HFFc6 (cell line): ENCODE data around the gene PMPCA. TPM values are rescaled to one million over a fixed set of nuclear protein-coding genes. Genes with fewer than 3 reads are reported as not detected.

ENCODE experiments used
- DNase-seq: peaks from one replicate; pipeline ENCODE4 v3.0.0-alpha.2; 2018
- H3K27ac Mint-ChIP-seq: 2 replicates; pipeline ENCODE4 v1.8.0; 2020; ENCODE audit warnings: mild to moderate bottlenecking, mixed read lengths
- H3K27me3 Mint-ChIP-seq: 2 replicates; pipeline ENCODE4 v1.8.0; 2021; ENCODE audit warnings: mild to moderate bottlenecking, moderate library complexity, mixed read lengths; ENCODE audit not compliant: insufficient read depth
- H3K36me3 Mint-ChIP-seq: 2 replicates; pipeline ENCODE4 v1.8.0; 2021; ENCODE audit warnings: low read depth, mixed read lengths
- H3K4me1 Mint-ChIP-seq: 2 replicates; pipeline ENCODE4 v1.8.0; 2020; ENCODE audit warnings: low read depth, mixed read lengths
- H3K4me3 Mint-ChIP-seq: 2 replicates; pipeline ENCODE4 v1.8.0; 2020; ENCODE audit warnings: mild to moderate bottlenecking, moderate library complexity, mixed read lengths
- H3K9me3 Mint-ChIP-seq: 2 replicates; pipeline ENCODE4 v1.8.0; 2020; ENCODE audit warnings: mild to moderate bottlenecking, mixed read lengths
- CTCF ChIP-seq: fragments of 200-600 bp; sonication (generic); IDR thresholded peaks from 2 replicates; pipeline ENCODE4 v1.5.0; 2021; ENCODE audit warnings: antibody characterized with exemption, mild to moderate bottlenecking
- total RNA-seq, 6 experiments: library from RNA; stranded (reverse); fragmentation: NEBNext Ultra II Directional; extraction: Animal tissue kit (Norgen Biotek cat#: 25700); gene quantifications; 2 replicates in 1 of 6; 3 replicates in 5 of 6; pipeline ENCODE4 v1.2.3, GENCODE V29; 2021

The PMPCA gene
- total RNA-seq, 6 experiments from 2014 or later: 69.1 to 81.0 (median 75.9) TPM

DNA sequence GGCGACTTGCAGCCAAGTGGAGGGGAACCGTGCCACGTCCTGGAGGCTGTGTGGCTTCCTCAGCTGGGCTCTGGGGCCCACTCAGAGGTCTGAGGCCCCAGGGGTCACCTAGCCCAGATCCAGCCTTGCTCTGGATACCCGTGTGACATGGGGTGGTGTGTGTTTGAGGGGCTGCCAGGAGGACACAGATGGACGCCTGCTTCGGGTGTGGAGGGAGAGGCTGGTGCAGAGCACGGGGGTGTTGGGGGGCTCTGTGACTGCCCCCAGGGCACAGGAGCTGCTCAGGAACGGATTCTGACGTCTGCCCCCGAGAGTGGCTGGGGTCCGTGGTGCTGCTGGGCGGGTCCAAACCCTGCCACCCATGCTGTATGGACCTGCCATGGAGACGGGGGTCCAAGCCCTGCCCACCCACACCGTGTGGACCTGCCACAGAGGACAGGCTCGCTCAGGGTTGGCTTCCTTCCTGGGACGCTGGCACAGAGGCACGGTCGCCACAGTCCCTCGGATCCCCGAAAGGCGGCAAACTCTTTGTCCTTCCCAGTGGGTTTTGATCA lies 18.7 kb downstream of the PMPCA start:
- H3K4me3 Mint-ChIP-seq: no peak overlapping the region
- H3K27me3 Mint-ChIP-seq: peaks cover 8% of the 10 kb centered on the region
- H3K27ac Mint-ChIP-seq: no peak overlapping the region
- DNase-seq: no peak
- no peaks in the 10 kb centered on the region for H3K9me3 Mint-ChIP-seq
- TF ChIP-seq CTCF: no peak
- no peaks in the 10 kb centered on the region for H3K4me1 Mint-ChIP-seq
- peaks cover 13% of the 10 kb centered on the region; the same call in 1 of the 2 replicates for H3K36me3 Mint-ChIP-seq

GRCh38 chr9:136429683-136430491 lies 19.4 kb downstream of the PMPCA start:
- TF ChIP-seq CTCF: peak; percentile 11; the same call in 1 of the 2 replicates
- Mint-ChIP-seq H3K4me1 (no peaks in the 10 kb centered on the region), H3K4me3 (no peak overlapping the region), H3K36me3 (peaks cover 13% of the 10 kb centered on the region; the same call in 1 of the 2 replicates), H3K27me3 (peaks cover 8% of the 10 kb centered on the region), H3K27ac (no peak overlapping the region), H3K9me3 (no peaks in the 10 kb centered on the region)
- no peak for DNase-seq

GRCh38 chr9:136430588-136431234 lies 20.3 kb downstream of the PMPCA start:
- no peak overlapping the region for H3K4me3 Mint-ChIP-seq
- H3K4me1 Mint-ChIP-seq: no peaks in the 10 kb centered on the region; the same call in 1 of the 2 replicates
- no peak; the same call in 1 of the 2 replicates for TF ChIP-seq CTCF
- no peak overlapping the region for H3K27ac Mint-ChIP-seq
- H3K27me3 Mint-ChIP-seq: peaks cover 9% of the 10 kb centered on the region; the same call in 1 of the 2 replicates
- H3K9me3 Mint-ChIP-seq: no peaks in the 10 kb centered on the region
- DNase-seq: no peak
- peaks cover 9% of the 10 kb centered on the region for H3K36me3 Mint-ChIP-seq

DNA sequence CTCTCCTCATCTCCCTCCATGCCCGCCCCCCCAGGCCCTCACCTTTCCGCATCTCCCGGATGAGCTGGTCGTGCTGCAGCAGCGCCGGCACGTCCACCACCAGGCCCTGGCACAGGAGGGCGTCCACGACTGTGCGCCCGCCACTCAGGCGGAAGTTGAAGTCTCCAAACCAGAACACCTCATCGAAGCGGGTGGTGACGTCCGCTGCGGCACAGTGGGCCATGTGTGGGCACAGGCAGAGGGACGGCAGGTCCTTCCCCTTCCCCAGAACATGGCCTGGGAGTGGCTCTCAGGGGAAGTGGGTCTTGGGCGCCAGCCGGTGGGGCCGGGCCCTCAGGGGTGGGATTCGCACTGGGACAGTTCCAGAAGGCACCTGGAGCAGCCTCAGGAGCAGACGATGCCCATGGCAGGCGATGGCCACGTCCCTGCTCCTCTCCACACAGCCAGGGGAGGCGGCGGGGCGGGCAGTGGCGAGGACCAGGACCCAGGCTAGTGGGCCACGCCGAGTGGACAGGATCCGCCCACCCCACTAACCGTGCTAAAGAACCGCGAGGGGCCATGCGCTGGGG lies 21.4 kb downstream of the PMPCA start:
- Mint-ChIP-seq H3K4me1 (peaks cover 7% of the 10 kb centered on the region), H3K36me3 (peaks cover 15% of the 10 kb centered on the region), H3K27me3 (peaks cover 11% of the 10 kb centered on the region; the same call in 1 of the 2 replicates), H3K9me3 (no peaks in the 10 kb centered on the region), H3K27ac (no peak overlapping the region), H3K4me3 (no peak overlapping the region)
- DNase-seq: no peak
- no peak for TF ChIP-seq CTCF

- no peak for TF ChIP-seq CTCF
- H3K4me3 Mint-ChIP-seq: no peak overlapping the region
- no peak overlapping the region for H3K27ac Mint-ChIP-seq
- DNase-seq: no peak
- peaks cover 11% of the 10 kb centered on the region; the same call in 1 of the 2 replicates for H3K27me3 Mint-ChIP-seq
- H3K4me1 Mint-ChIP-seq: peaks cover 14% of the 10 kb centered on the region
- peaks cover 17% of the 10 kb centered on the region for H3K36me3 Mint-ChIP-seq
- no peaks in the 10 kb centered on the region for H3K9me3 Mint-ChIP-seq
Measured at GRCh38 chr9:136432591-136432990, 22.1 kb downstream of the PMPCA start.
